HEK293 (cell line): ENCODE results near the gene CCDC14.

Experiments used
- FEZF1 ChIP-seq: fragments of 450-650 bp; formaldehyde crosslinking; IDR thresholded peaks from 2 replicates; pipeline ENCODE4 v1.5.1; 2016; ENCODE audit warnings: missing biosample characterization, missing genetic modification characterization
- GLI2 ChIP-seq: fragments of 450-650 bp; formaldehyde crosslinking; IDR thresholded peaks from 2 replicates; pipeline ENCODE4; 2017; ENCODE audit warnings: missing biosample characterization, missing genetic modification characterization, low read depth, borderline replicate concordance
- GLIS1 ChIP-seq: fragments of 450-650 bp; formaldehyde crosslinking; IDR thresholded peaks from 2 replicates; pipeline ENCODE4 v1.5.1; 2016; ENCODE audit warnings: missing biosample characterization, missing genetic modification characterization
- KLF7 ChIP-seq: fragments of 450-650 bp; formaldehyde crosslinking; IDR thresholded peaks from 2 replicates; pipeline ENCODE4 v1.5.1; 2016; ENCODE audit warnings: missing biosample characterization, missing genetic modification characterization, borderline replicate concordance
- KLF9 ChIP-seq: fragments of 450-650 bp; formaldehyde crosslinking; IDR thresholded peaks from 2 replicates; pipeline ENCODE4 v1.5.1; 2016; ENCODE audit warnings: missing biosample characterization, missing genetic modification characterization, low read depth
- REPIN1 ChIP-seq: fragments of 450-650 bp; formaldehyde crosslinking; IDR thresholded peaks from 2 replicates; pipeline ENCODE4 v1.5.1; 2017; ENCODE audit warnings: missing biosample characterization, missing genetic modification characterization, low read depth
- SALL2 ChIP-seq: fragments of 450-650 bp; formaldehyde crosslinking; IDR thresholded peaks from 2 replicates; pipeline ENCODE4 v1.5.0; 2017; ENCODE audit warnings: missing biosample characterization, mild to moderate bottlenecking, missing genetic modification characterization, borderline replicate concordance
- TRIM28 ChIP-seq: IDR thresholded peaks from 2 replicates; pipeline ENCODE4 v1.6.1; 2011; ENCODE audit warnings: low read length, control low read depth, borderline replicate concordance
- ZBTB11 ChIP-seq: fragments of 450-650 bp; formaldehyde crosslinking; conservative IDR thresholded peaks from 2 replicates; pipeline ENCODE4 v1.5.1; 2016; ENCODE audit warnings: low read depth, missing biosample characterization, missing genetic modification characterization
- ZBTB20 ChIP-seq: fragments of 450-650 bp; formaldehyde crosslinking; IDR thresholded peaks from 2 replicates; pipeline ENCODE4 v1.5.1; 2016; ENCODE audit warnings: missing biosample characterization, missing genetic modification characterization
- ZBTB26 ChIP-seq: fragments of 450-650 bp; formaldehyde crosslinking; optimal IDR thresholded peaks from 2 replicates; pipeline ENCODE3; 2016; ENCODE audit warnings: missing biosample characterization, mild to moderate bottlenecking, missing genetic modification characterization
- ZBTB44 ChIP-seq: fragments of 450-650 bp; IDR thresholded peaks from 2 replicates; pipeline ENCODE4 v1.5.1; 2018; ENCODE audit warnings: missing biosample characterization, mild to moderate bottlenecking, missing genetic modification characterization
- ZBTB7A ChIP-seq: fragments of 450-650 bp; formaldehyde crosslinking; IDR thresholded peaks from 2 replicates; pipeline ENCODE4 v1.5.1; 2016; ENCODE audit warnings: low read depth, missing biosample characterization, missing genetic modification characterization
- ZEB2 ChIP-seq: fragments of 450-650 bp; formaldehyde crosslinking; IDR thresholded peaks from 2 replicates; pipeline ENCODE4 v1.5.1; 2016; ENCODE audit warnings: missing biosample characterization, missing genetic modification characterization
- ZNF10 ChIP-seq: fragments of 450-650 bp; formaldehyde crosslinking; IDR thresholded peaks from 2 replicates; pipeline ENCODE4 v1.5.1; 2017; ENCODE audit warnings: missing biosample characterization, missing genetic modification characterization
- ZNF132 ChIP-seq: fragments of 450-650 bp; formaldehyde crosslinking; IDR thresholded peaks from 2 replicates; pipeline ENCODE4 v1.5.1; 2017; ENCODE audit warnings: missing biosample characterization, missing genetic modification characterization, borderline replicate concordance
- ZNF138 ChIP-seq: fragments of 450-650 bp; formaldehyde crosslinking; IDR thresholded peaks from 2 replicates; pipeline ENCODE4 v1.5.1; 2016; ENCODE audit warnings: missing biosample characterization, missing genetic modification characterization, borderline replicate concordance
- ZNF155 ChIP-seq: fragments of 450-650 bp; formaldehyde crosslinking; IDR thresholded peaks from 2 replicates; pipeline ENCODE4 v1.5.1; 2016; ENCODE audit warnings: missing biosample characterization, missing genetic modification characterization
- ZNF157 ChIP-seq: fragments of 450-650 bp; formaldehyde crosslinking; IDR thresholded peaks from 2 replicates; pipeline ENCODE4 v1.5.1; 2016; ENCODE audit warnings: missing biosample characterization, missing genetic modification characterization
- ZNF169 ChIP-seq: fragments of 450-650 bp; formaldehyde crosslinking; IDR thresholded peaks from 2 replicates; pipeline ENCODE4 v1.5.1; 2016; ENCODE audit warnings: missing biosample characterization, missing genetic modification characterization
- ZNF174 ChIP-seq: fragments of 450-650 bp; formaldehyde crosslinking; IDR thresholded peaks from 2 replicates; pipeline ENCODE4 v1.5.0; 2017; ENCODE audit warnings: missing biosample characterization, mild to moderate bottlenecking, missing genetic modification characterization
- ZNF211 ChIP-seq: fragments of 450-650 bp; formaldehyde crosslinking; IDR thresholded peaks from 2 replicates; pipeline ENCODE4 v1.5.1; 2016; ENCODE audit warnings: low read depth, missing biosample characterization, missing genetic modification characterization
- ZNF239 ChIP-seq: fragments of 450-650 bp; formaldehyde crosslinking; IDR thresholded peaks from 2 replicates; pipeline ENCODE4 v1.5.1; 2016; ENCODE audit warnings: missing biosample characterization, missing genetic modification characterization
- ZNF335 ChIP-seq: fragments of 450-650 bp; formaldehyde crosslinking; conservative IDR thresholded peaks from 2 replicates; pipeline ENCODE4 v1.5.1; 2016; ENCODE audit warnings: missing biosample characterization, missing genetic modification characterization
- ZNF416 ChIP-seq: fragments of 450-650 bp; formaldehyde crosslinking; IDR thresholded peaks from 2 replicates; pipeline ENCODE4 v1.5.1; 2016; ENCODE audit warnings: missing biosample characterization, missing genetic modification characterization
- ZNF426 ChIP-seq: fragments of 450-650 bp; formaldehyde crosslinking; IDR thresholded peaks from 2 replicates; pipeline ENCODE4 v1.5.1; 2017; ENCODE audit warnings: missing biosample characterization, missing genetic modification characterization, mild to moderate bottlenecking, inconsistent platforms, moderate library complexity
- ZNF433 ChIP-seq: fragments of 450-650 bp; formaldehyde crosslinking; IDR thresholded peaks from 2 replicates; pipeline ENCODE4 v1.5.1; 2016; ENCODE audit warnings: missing biosample characterization, missing genetic modification characterization, low read depth
- ZNF473 ChIP-seq: fragments of 450-650 bp; formaldehyde crosslinking; IDR thresholded peaks from 2 replicates; pipeline ENCODE4 v1.5.1; 2017; ENCODE audit warnings: missing biosample characterization, missing genetic modification characterization
- ZNF544 ChIP-seq: fragments of 450-650 bp; formaldehyde crosslinking; IDR thresholded peaks from 2 replicates; pipeline ENCODE4 v1.5.0; 2017; ENCODE audit warnings: missing biosample characterization, missing genetic modification characterization
- ZNF623 ChIP-seq: fragments of 450-650 bp; formaldehyde crosslinking; IDR thresholded peaks from 2 replicates; pipeline ENCODE4 v1.5.1; 2016; ENCODE audit warnings: missing biosample characterization, missing genetic modification characterization
- ZNF692 ChIP-seq: fragments of 450-650 bp; formaldehyde crosslinking; IDR thresholded peaks from 2 replicates; pipeline ENCODE4 v1.5.1; 2016; ENCODE audit warnings: missing biosample characterization, missing genetic modification characterization
- ZNF707 ChIP-seq: fragments of 450-650 bp; formaldehyde crosslinking; IDR thresholded peaks from 2 replicates; pipeline ENCODE4 v1.5.1; 2016; ENCODE audit warnings: missing biosample characterization, missing genetic modification characterization
- ZNF768 ChIP-seq: fragments of 450-650 bp; formaldehyde crosslinking; IDR thresholded peaks from 2 replicates; pipeline ENCODE4 v1.5.1; 2018; ENCODE audit warnings: missing biosample characterization, mild to moderate bottlenecking, missing genetic modification characterization
- ZNF776 ChIP-seq: fragments of 450-650 bp; formaldehyde crosslinking; IDR thresholded peaks from 2 replicates; pipeline ENCODE4 v1.5.0; 2017; ENCODE audit warnings: missing biosample characterization, missing genetic modification characterization, borderline replicate concordance
- ZNF791 ChIP-seq: fragments of 450-650 bp; formaldehyde crosslinking; IDR thresholded peaks from 2 replicates; pipeline ENCODE4 v1.5.1; 2016; ENCODE audit warnings: missing biosample characterization, missing genetic modification characterization

The CCDC14 gene

GRCh38 chr3:123936400-123936799 is 24.6 kb downstream of the CCDC14 start (continued):
- no peak for TF ChIP-seq KLF7
- peak; percentile 95 for TF ChIP-seq GLI2 (tag by site-specific recombination)
- TF ChIP-seq ZNF157 (tag by site-specific recombination): no peak
- TF ChIP-seq ZNF426: no peak
- TF ChIP-seq ZNF416 (tag by site-specific recombination): no peak
- no peak for TF ChIP-seq ZNF138 (tag by site-specific recombination)
- TF ChIP-seq ZNF768: no peak
- peak; percentile 96 for TF ChIP-seq ZEB2 (tag by site-specific recombination)
- TF ChIP-seq ZBTB26 (tag by site-specific recombination): no peak
- no peak for TF ChIP-seq ZNF791 (tag by site-specific recombination)
- TF ChIP-seq ZNF707: no peak
- TF ChIP-seq ZNF335 (tag by site-specific recombination): no peak
- TF ChIP-seq ZNF433: no peak
- peak; percentile 57; the same call in 1 of the 2 replicates for TF ChIP-seq ZNF239 (tag by site-specific recombination)
- TF ChIP-seq ZBTB11 (tag by site-specific recombination): no peak
- TF ChIP-seq ZNF211 (tag by site-specific recombination): no peak
- TF ChIP-seq ZBTB7A: no peak
- no peak for TF ChIP-seq ZNF132 (tag by site-specific recombination)
- 0 out of 2 replicates have a peak, but pooled peaks have one; percentile 23 for TF ChIP-seq ZBTB44 (tag by site-specific recombination)
- TF ChIP-seq REPIN1 (tag by site-specific recombination): no peak
- peak; percentile 63; the same call in 1 of the 2 replicates for TF ChIP-seq TRIM28
- TF ChIP-seq ZNF776 (tag by site-specific recombination): no peak
- TF ChIP-seq ZNF544 (tag by site-specific recombination): no peak
- peak; percentile 13; the same call in 1 of the 2 replicates for TF ChIP-seq ZNF623
- TF ChIP-seq ZNF473: no peak
- TF ChIP-seq ZNF10: peak; percentile 49; the same call in 1 of the 2 replicates
- no peak for TF ChIP-seq ZNF155 (tag by site-specific recombination)
- peak; percentile 95 for TF ChIP-seq FEZF1 (tag by site-specific recombination)
- no peak for TF ChIP-seq KLF9 (tag by site-specific recombination)
- TF ChIP-seq ZBTB20 (tag by site-specific recombination): peak; percentile 34; the same call in 1 of the 2 replicates
- TF ChIP-seq ZNF174 (tag by site-specific recombination): no peak
- TF ChIP-seq GLIS1 (tag by site-specific recombination): peak; percentile 41; the same call in 1 of the 2 replicates
- TF ChIP-seq SALL2 (tag by site-specific recombination): no peak
- TF ChIP-seq ZNF692 (tag by site-specific recombination): peak; percentile 86
- no peak for TF ChIP-seq ZNF169
